Measurements from ENCODE around the gene SEPTIN3. TPM values are rescaled to one million over a fixed set of nuclear protein-coding genes. Genes with fewer than 3 reads are reported as not detected.

SEPTIN3 gene
- total and polyA plus RNA-seq, 2 of the 8 experiments (the other 6 are each of a cell fraction or from before 2014, with no cell fraction given): 38.9 to 52.9 TPM

DNA sequence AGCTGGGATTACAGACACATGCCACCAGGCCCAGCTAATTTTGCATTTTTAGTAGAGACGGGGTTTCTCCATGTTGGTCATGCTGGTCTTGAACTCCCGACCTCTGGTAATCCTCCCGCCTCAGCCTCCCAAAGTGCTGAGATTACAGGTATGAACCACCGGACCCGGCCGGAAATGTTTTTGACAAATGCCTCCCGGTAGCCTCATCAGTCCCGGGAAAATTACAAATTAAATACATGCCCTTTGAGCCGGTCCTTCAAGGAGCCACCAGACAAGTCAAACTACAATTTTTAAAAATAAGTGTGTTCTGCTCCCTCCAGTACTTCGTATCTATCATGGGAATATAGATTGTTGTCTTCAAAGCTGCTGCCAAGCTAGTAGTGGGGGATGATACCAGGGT is 46.9 kb downstream of the SEPTIN3 start:
- no peaks in the 10 kb centered on the region for H3K23me2 ChIP-seq (ENCODE audit: low read depth, low read length)
- no peaks in the 10 kb centered on the region for H3K79me1 ChIP-seq (ENCODE audit: low read depth, low read length)
- H2AFZ ChIP-seq (ENCODE audit: low read length): no peak overlapping the region
- ChIA-PET POLR2A (ENCODE audit: partially characterized antibody) (interaction anchor here (1.1 to 1.4 kb wide), 2 partner anchors 68 to 74 kb away, joined by 4 to 6 read pairs; partner anchors contain the start of gene NDUFA6), CTCF (ENCODE audit: partially characterized antibody) (interaction anchor here (1.0 to 1.5 kb wide), 2 partner anchors 22 to 97 kb away, joined by 3 to 4 read pairs; no protein-coding TSS in a partner anchor)
- H3K14ac ChIP-seq (ENCODE audit: insufficient read length): no peak overlapping the region
- no peak overlapping the region for H2BK120ac ChIP-seq (replicated peaks; ENCODE audit: low read depth, low read length)
- H4K8ac ChIP-seq (ENCODE audit: extremely low read depth, insufficient read depth, low read length): no peak overlapping the region
- no peak overlapping the region for H2BK20ac ChIP-seq (ENCODE audit: low read length)
- no peaks in the 10 kb centered on the region for H3K4me1 ChIP-seq (replicated peaks in 1 of 4; ENCODE audit: control insufficient read depth in 3 of 4, insufficient read depth in 4 of 4, low read length in 3 of 4)
- H3K36me3 ChIP-seq (ENCODE audit: control insufficient read depth in 2 of 4, insufficient read depth in 4 of 4, low read length in 3 of 4): no peaks in the 10 kb centered on the region
- DNase-seq (ENCODE audit: low read depth in 1 of 2, low spot score in 2 of 2) (no peak), FAIRE-seq (no peak)
- H3K56ac ChIP-seq (replicated peaks; ENCODE audit: insufficient read length, low read depth, low read length): no peak overlapping the region
- no peak overlapping the region for H3K4me3 ChIP-seq (ENCODE audit: extremely low read depth in 1 of 4, insufficient read depth in 2 of 4, low read depth in 3 of 4, low read length in 4 of 4)
- no peak overlapping the region for H3K27ac ChIP-seq (ENCODE audit: low read depth, low read length)
- H3K4me2 ChIP-seq (ENCODE audit: insufficient read depth in 1 of 2, low read depth in 2 of 2, low read length in 2 of 2): no peak overlapping the region
- H3K9me3 ChIP-seq (ENCODE audit: insufficient read depth in 2 of 2, low read depth in 1 of 2, low read length in 1 of 2): no peaks in the 10 kb centered on the region
- H3K18ac ChIP-seq (ENCODE audit: extremely low read depth, low read length): no peak overlapping the region
- H3K79me2 ChIP-seq (ENCODE audit: control insufficient read depth in 1 of 2, insufficient read depth in 2 of 2, low read length in 2 of 2): no peaks in the 10 kb centered on the region
- TF ChIP-seq YY1 (IDR thresholded peaks at IDR 0.05; ENCODE audit: low read depth, low read length): no peak
- no peak for TF ChIP-seq KDM5A (IDR thresholded peaks at IDR 0.05; ENCODE audit: low read length)
- TF ChIP-seq RXRA (IDR thresholded peaks at IDR 0.05; ENCODE audit: insufficient read depth, low read depth, low read length): no peak
- TF ChIP-seq SP4 (IDR thresholded peaks at IDR 0.05; ENCODE audit: low read length): no peak
- TF ChIP-seq CHD2 (IDR thresholded peaks at IDR 0.05; ENCODE audit: low read length): no peak
- no peak for TF ChIP-seq CEBPB (IDR thresholded peaks at IDR 0.05; ENCODE audit: low read depth, low read length)
- no peak for TF ChIP-seq TCF12 (IDR thresholded peaks at IDR 0.05; ENCODE audit: low read depth, low read length)
- TF ChIP-seq CREB1 (IDR thresholded peaks at IDR 0.05): no peak
- no peak for TF ChIP-seq EP300 (IDR thresholded peaks at IDR 0.05; ENCODE audit: borderline replicate concordance in 1 of 2, low read depth in 2 of 2, low read length in 2 of 2)
- TF ChIP-seq TBP (IDR thresholded peaks at IDR 0.05; ENCODE audit: low read depth, low read length): no peak
- TF ChIP-seq NRF1 (IDR thresholded peaks at IDR 0.05; ENCODE audit: low read depth, low read length): no peak
- no peak for TF ChIP-seq SIN3A (conservative IDR thresholded peaks at IDR 0.05 in 1 of 2, IDR thresholded peaks at IDR 0.05 in 1 of 2; ENCODE audit: low read depth in 1 of 2, low read length in 2 of 2)
- TF ChIP-seq BACH1 (IDR thresholded peaks at IDR 0.05; ENCODE audit: low read length): no peak
- no peak for TF ChIP-seq POLR2AphosphoS5 (IDR thresholded peaks at IDR 0.05; ENCODE audit: low read depth, low read length)
- no peak for TF ChIP-seq TAF7 (optimal IDR thresholded peaks at IDR 0.05; ENCODE audit: borderline replicate concordance, low read depth, low read length)
- no peak for TF ChIP-seq TAF1 (IDR thresholded peaks at IDR 0.05; ENCODE audit: low read depth, low read length)
- no peak for TF ChIP-seq SRF (IDR thresholded peaks at IDR 0.05; ENCODE audit: low read depth, low read length)
- H4K5ac ChIP-seq (ENCODE audit: insufficient read length, low read depth, low read length): no peak overlapping the region
- no peaks in the 10 kb centered on the region for H4K20me1 ChIP-seq (replicated peaks in 1 of 2; ENCODE audit: control insufficient read depth in 1 of 2, insufficient read depth in 2 of 2, low read length in 2 of 2)
- WGBS, 2 experiments (ENCODE audit: extremely low coverage in 1 of 2, insufficient coverage in 1 of 2, insufficient read length in 1 of 2, insufficient replicate concordance in 2 of 2, low coverage in 1 of 2, low lambda C conversion rate in 2 of 2, missing lambda C conversion rate in 1 of 2): 84% methylated on average over 10 of the region's 10 CpGs; no CpG with 5 or more reads in 1 of the 2 experiments
- H3K9ac ChIP-seq (replicated peaks in 1 of 4; ENCODE audit: extremely low read depth in 1 of 4, low read depth in 3 of 4, low read length in 3 of 4): no peak overlapping the region
- H2BK5ac ChIP-seq (ENCODE audit: low read depth, low read length): no peak overlapping the region
- no peak overlapping the region for H2AK5ac ChIP-seq (ENCODE audit: low read depth, low read length)
- H2BK15ac ChIP-seq (ENCODE audit: low read length): no peak overlapping the region
- no peak overlapping the region for H2BK12ac ChIP-seq (ENCODE audit: low read depth, low read length)
- no peak overlapping the region for H3K23ac ChIP-seq (ENCODE audit: insufficient read length)
- no peak overlapping the region for H4K91ac ChIP-seq (replicated peaks; ENCODE audit: insufficient read length, low read length)
- H3K27me3 ChIP-seq (replicated peaks in 1 of 4; ENCODE audit: control insufficient read depth in 3 of 4, extremely low read depth in 1 of 4, insufficient read depth in 3 of 4, low read length in 3 of 4): no peaks in the 10 kb centered on the region
- H3K4ac ChIP-seq (replicated peaks; ENCODE audit: insufficient read length, low read depth, low read length): no peak overlapping the region
